HG02588 (cell line): Measurements from ENCODE around the gene MFSD2A.
A peak's percentile ranks its signal among the peaks of the same experiment; 100 is the strongest.
"Not testable (repeated sequence)": the region's sequence is repeated elsewhere in the genome, so short reads cannot be mapped to it uniquely, and the experiment has no call there.

Source experiments
- ATAC-seq: cut with Tn5 transposase; IDR thresholded peaks from one replicate; pipeline ENCODE4 v1.9.1; 2021; ENCODE audit warnings: mild to moderate bottlenecking, moderate library complexity; ENCODE audit not compliant: unreplicated experiment

The MFSD2A gene

GRCh38 chr1:39954870-39955546, at the start of gene MFSD2A:
Gene MFSD2A, plus strand, starts transcription at chr1:39955145. Its CDS starts 148 bp downstream, at chr1:39955293.
- ATAC-seq, result peak; percentile 71

- no peak for ATAC-seq
Observed at GRCh38 chr1:39905172-39905571, 49.8 kb upstream of the MFSD2A start.

- no peak for ATAC-seq
Observed at GRCh38 chr1:39907528-39908453, 47.2 kb upstream of the MFSD2A start.

GRCh38 chr1:39908534-39908933, 46.4 kb upstream of the MFSD2A start:
- ATAC-seq, result no peak

- no peak for ATAC-seq
Observed at GRCh38 chr1:39910263-39910662, 44.7 kb upstream of the MFSD2A start.

GRCh38 chr1:39913136-39913535, 41.8 kb upstream of the MFSD2A start:
- not testable (repeated sequence) for ATAC-seq

GRCh38 chr1:39915499-39916129, 39.3 kb upstream of the MFSD2A start:
- ATAC-seq, result no peak

GRCh38 chr1:39917825-39918224, 37.1 kb upstream of the MFSD2A start:
- no peak for ATAC-seq

GRCh38 chr1:39919545-39919944, 35.4 kb upstream of the MFSD2A start:
- no peak for ATAC-seq

GRCh38 chr1:39922251-39922688, 32.7 kb upstream of the MFSD2A start:
- ATAC-seq, result no peak

GRCh38 chr1:39925721-39926342, 29.1 kb upstream of the MFSD2A start:
- ATAC-seq, result no peak

- ATAC-seq, result no peak
Observed at GRCh38 chr1:39926343-39926793, 28.6 kb upstream of the MFSD2A start.

GRCh38 chr1:39926820-39927219, 28.1 kb upstream of the MFSD2A start:
- no peak for ATAC-seq

GRCh38 chr1:39927538-39927937, 27.4 kb upstream of the MFSD2A start:
- ATAC-seq, result no peak

GRCh38 chr1:39928809-39929587, 25.9 kb upstream of the MFSD2A start:
- no peak for ATAC-seq

- ATAC-seq, result no peak
Observed at GRCh38 chr1:39933956-39934941, 20.7 kb upstream of the MFSD2A start.

GRCh38 chr1:39936724-39937491, 18.0 kb upstream of the MFSD2A start:
- no peak for ATAC-seq

GRCh38 chr1:39938856-39939255, 16.1 kb upstream of the MFSD2A start:
- ATAC-seq, result no peak
